ENCODE results near the gene TMEM63A. TPM values are rescaled to one million over a fixed set of nuclear protein-coding genes. Genes with fewer than 3 reads are reported as not detected.
"Not testable (repeated sequence)": the region's sequence is repeated elsewhere in the genome, so short reads cannot be mapped to it uniquely, and the experiment has no call there.

The TMEM63A gene
- total and polyA plus RNA-seq, 8 donors = 5.3 to 208 (median 84.5) TPM

DNA sequence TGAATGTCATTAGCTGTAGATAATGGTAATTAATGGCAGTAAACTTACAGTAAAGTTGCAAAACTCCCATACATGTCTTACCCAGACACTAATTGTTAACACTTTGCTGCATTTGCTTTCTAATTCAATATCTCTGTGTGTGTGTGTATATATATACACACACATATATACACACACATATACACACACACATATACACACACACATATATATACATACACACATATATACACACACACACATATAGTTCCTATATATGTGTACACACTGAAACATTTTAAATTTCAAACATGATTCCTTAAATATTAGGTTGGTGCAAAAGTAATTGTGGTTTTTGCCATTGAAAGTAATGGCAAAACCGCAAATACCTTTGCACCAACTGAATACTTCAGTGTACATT lies 75.9 kb downstream of the TMEM63A start:
- intact Hi-C loops (cut with DNase I; ENCODE audit: low total_unique reads) = no loop called here
- Histone ChIP-seq H3K27me3 (no peaks in the 10 kb centered on the region), H3K36me3 (no peaks in the 10 kb centered on the region), H3K9me3 (no peaks in the 10 kb centered on the region), H3K4me3 (no peak overlapping the region), H3K4me1 (peaks cover 3 to 16% (median 14%) of the 10 kb centered on the region in 4 donors), H3K27ac (no peak overlapping the region)
- TF ChIP-seq, protein P1, sequence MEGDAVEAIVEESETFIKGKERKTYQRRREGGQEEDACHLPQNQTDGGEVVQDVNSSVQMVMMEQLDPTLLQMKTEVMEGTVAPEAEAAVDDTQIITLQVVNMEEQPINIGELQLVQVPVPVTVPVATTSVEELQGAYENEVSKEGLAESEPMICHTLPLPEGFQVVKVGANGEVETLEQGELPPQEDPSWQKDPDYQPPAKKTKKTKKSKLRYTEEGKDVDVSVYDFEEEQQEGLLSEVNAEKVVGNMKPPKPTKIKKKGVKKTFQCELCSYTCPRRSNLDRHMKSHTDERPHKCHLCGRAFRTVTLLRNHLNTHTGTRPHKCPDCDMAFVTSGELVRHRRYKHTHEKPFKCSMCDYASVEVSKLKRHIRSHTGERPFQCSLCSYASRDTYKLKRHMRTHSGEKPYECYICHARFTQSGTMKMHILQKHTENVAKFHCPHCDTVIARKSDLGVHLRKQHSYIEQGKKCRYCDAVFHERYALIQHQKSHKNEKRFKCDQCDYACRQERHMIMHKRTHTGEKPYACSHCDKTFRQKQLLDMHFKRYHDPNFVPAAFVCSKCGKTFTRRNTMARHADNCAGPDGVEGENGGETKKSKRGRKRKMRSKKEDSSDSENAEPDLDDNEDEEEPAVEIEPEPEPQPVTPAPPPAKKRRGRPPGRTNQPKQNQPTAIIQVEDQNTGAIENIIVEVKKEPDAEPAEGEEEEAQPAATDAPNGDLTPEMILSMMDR (IDR thresholded peaks at IDR 0.05) = no peak
- no peak for TF ChIP-seq EP300 (IDR thresholded peaks at IDR 0.05)
- no peak for TF ChIP-seq POLR2A (IDR thresholded peaks at IDR 0.05)
- TF ChIP-seq POLR2AphosphoS5 (IDR thresholded peaks at IDR 0.05) = no peak
- no peak for DNase-seq
- WGBS, 5 donors = 89 to 98% (median 93%) methylated on average over 1 of the region's 1 CpG

DNA sequence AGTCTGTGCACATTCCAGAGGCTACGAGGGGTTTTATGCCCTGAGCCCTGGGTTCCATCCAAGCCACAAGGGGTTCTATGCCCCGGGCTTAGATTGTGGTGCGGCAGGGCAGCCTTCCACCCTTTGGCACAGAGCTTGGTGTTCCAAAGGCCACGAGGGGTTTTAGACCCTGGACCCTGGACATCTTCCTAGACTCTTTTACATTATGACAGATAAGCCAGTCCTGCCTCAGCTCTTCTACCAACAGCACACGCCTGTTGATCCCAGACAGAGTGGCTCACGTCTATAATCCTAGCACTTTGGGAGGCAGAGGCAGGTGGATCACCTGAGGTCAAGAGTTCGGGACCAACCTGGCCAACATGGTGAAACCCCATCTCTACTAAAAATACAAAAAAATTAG lies 81.0 kb downstream of the TMEM63A start:
- intact Hi-C loops (cut with DNase I; ENCODE audit: low total_unique reads) = not testable (repeated sequence)
- 88 to 98% (median 92%) methylated on average over 6 to 7 of the region's 7 CpGs for WGBS, 5 donors

DNA sequence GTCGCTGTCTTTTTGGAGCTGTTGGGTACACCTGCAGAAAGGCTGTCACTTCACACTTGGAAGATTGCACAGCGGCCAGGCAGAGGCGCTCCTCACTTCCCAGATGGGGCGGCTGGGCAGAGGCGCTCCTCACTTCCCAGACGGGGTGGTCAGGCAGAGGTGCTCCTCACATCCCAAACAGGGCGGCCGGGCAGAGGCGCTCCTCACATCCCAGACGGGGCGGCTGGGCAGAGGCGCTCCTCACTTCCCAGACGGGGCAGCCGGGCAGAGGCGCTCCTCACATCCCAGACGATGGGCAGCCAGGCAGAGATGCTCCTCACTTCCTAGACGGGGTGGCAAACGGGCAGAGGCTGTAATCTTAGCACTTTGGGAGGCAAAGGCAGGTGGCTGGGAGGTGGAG lies 86.1 kb downstream of the TMEM63A start:
- intact Hi-C loops (cut with DNase I; ENCODE audit: low total_unique reads); H3K9me3 ChIP-seq; H3K4me1 ChIP-seq; H3K27ac ChIP-seq; H3K27me3 ChIP-seq; DNase-seq; H3K4me3 ChIP-seq: not testable (repeated sequence)
- 96 to 99% (median 97%) methylated on average over 13 to 18 of the region's 18 CpGs for WGBS, 5 donors
- peaks cover 3 to 24% (median 21%) of the 10 kb centered on the region in 4 donors for H3K36me3 ChIP-seq

More for the DNA sequence above, 81.0 kb downstream of the TMEM63A start:
- not testable (repeated sequence) for H3K27me3 ChIP-seq, DNase-seq, H3K36me3 ChIP-seq, H3K27ac ChIP-seq, H3K4me1 ChIP-seq, H3K4me3 ChIP-seq, H3K9me3 ChIP-seq

Other genes starting within 250 kb of the TMEM63A start
- 100 to 1,000 TPM in 4 of 5 donors, 10 to 100 TPM in 1; 70.1 to 186 (median 154) TPM for gene ENAH, start 229.3 kb downstream of the TMEM63A start, total RNA-seq
- gene ENAH, start 229.3 kb downstream of the TMEM63A start, polyA plus RNA-seq = 10 to 100 TPM in 2 of 3 donors, 1 to 10 TPM in 1; 8.5 to 40.9 (median 38.5) TPM
- 100 to 1,000 TPM in 4 of 5 donors, 10 to 100 TPM in 1; 68.9 to 269 (median 130) TPM for gene SRP9, start 104.6 kb downstream of the TMEM63A start, total RNA-seq
- 100 to 1,000 TPM; 169 to 289 (median 267) TPM for gene SRP9, start 104.6 kb downstream of the TMEM63A start, polyA plus RNA-seq
- 10 to 100 TPM; 13.0 to 94.6 (median 42.6) TPM for gene EPHX1, start 72.3 kb downstream of the TMEM63A start, total RNA-seq
- 10 to 100 TPM; 19.9 to 69.6 (median 26.1) TPM for gene EPHX1, start 72.3 kb downstream of the TMEM63A start, polyA plus RNA-seq
- 100 to 1,000 TPM in 1 of 5 donors, under 1 TPM in 1, not detected in 3; 0.55 to 499 TPM for gene LEFTY1, start 6.8 kb upstream of the TMEM63A start, total RNA-seq
- under 1 TPM; 0.37 to 0.73 (median 0.61) TPM for gene LEFTY1, start 6.8 kb upstream of the TMEM63A start, polyA plus RNA-seq
- 10 to 100 TPM; 20.1 to 42.9 (median 21.8) TPM for gene PYCR2, start 41.9 kb upstream of the TMEM63A start, total RNA-seq
- 10 to 100 TPM; 39.0 to 59.4 (median 39.9) TPM for gene PYCR2, start 41.9 kb upstream of the TMEM63A start, polyA plus RNA-seq
- gene LEFTY2, start 58.8 kb upstream of the TMEM63A start, total RNA-seq = 100 to 1,000 TPM in 1 of 5 donors, under 1 TPM in 1, not detected in 3; 0.18 to 138 TPM
- under 1 TPM in 1 of 3 donors, not detected in 2; 0.13 TPM for gene LEFTY2, start 58.8 kb upstream of the TMEM63A start, polyA plus RNA-seq
- gene SDE2, start 117.0 kb upstream of the TMEM63A start, total RNA-seq = 10 to 100 TPM in 2 of 5 donors, 1 to 10 TPM in 3; 4.0 to 40.2 (median 9.0) TPM
- 1 to 10 TPM; 4.9 to 7.6 (median 7.6) TPM for gene SDE2, start 117.0 kb upstream of the TMEM63A start, polyA plus RNA-seq
- gene H3-3A, start 180.3 kb upstream of the TMEM63A start, total RNA-seq = 100 to 1,000 TPM in 3 of 5 donors, 10 to 100 TPM in 2; 30.7 to 541 (median 237) TPM
- 100 to 1,000 TPM; 754 to 995 (median 822) TPM for gene H3-3A, start 180.3 kb upstream of the TMEM63A start, polyA plus RNA-seq